ENCODE results near the gene TMEFF2.

TMEFF2 gene

DNA sequence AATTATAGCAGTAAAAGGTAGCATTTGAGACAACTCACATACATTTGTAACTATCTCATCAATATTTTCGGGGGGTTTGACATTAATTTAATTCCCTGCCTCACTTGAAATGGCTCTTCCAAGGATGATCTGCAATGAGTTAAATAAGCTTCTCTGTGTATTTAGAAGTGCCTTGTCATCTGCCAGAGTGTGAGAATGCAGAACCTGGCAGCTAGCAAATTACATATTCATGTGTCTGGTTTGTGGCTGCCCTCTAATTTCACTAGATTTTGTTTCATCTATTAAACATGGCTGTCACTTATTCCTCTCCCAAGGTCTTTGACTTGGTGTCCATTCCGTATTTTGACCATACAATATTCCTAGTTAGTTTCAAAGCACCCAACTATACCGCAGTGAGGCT, 189.5 kb downstream of the TMEFF2 start:
- DNase-seq, result no peak

DNA sequence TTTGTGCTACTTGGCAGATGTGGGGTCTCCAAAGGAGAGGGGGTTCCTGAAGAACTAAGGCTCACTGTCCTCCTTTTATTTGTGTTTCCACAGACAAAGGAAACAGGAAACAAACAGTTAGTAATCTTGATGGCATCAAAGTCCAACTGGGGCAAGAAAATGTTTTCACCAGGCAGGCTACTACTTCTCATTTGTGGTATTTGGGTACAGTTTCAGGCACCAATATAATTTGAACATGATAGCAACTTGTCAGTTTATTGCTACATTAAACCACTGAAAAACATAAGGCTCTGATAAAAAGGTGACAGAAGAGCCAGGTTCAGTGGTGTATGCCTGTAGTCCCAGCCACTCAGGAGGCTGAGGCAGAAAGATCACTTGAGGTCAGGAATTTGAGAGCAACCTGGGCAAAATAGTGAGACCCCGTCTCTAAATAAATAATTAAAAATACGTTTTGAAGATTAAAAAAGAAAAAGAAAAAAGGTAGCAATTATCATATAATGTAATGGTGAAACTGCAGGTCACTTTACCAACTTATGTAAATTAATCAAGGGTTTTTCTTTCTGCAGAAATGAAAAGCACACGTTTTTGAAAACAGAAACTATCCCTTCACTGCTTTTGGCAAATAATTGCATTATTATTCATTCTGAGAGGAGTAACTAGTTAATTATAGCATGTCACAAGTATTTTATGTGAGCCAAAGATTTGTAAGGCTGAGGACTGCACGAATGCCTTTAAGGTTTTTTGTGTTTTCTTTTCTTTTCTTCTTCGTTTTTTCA, 190.4 kb downstream of the TMEFF2 start:
- no peak for DNase-seq

DNA sequence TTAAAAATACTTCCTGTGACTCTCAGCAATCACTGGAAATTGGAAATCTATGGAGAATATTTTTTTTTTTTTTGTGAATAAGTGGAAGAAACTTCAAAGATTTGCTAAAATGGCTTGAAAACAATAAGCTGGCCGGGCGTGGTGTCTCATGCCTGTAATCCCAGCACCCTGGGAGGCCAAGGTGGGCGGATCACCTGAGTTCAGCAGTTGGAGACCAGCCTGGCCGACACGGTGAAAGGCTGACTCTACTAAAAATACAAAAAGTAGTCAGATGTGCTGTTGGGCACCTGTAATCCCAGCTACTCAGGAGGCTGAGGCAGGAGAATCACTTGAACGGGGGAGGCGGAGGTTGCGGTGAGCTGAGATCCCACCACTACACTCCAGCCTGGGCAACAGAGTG, 192.3 kb downstream of the TMEFF2 start:
- DNase-seq, result no peak

DNA sequence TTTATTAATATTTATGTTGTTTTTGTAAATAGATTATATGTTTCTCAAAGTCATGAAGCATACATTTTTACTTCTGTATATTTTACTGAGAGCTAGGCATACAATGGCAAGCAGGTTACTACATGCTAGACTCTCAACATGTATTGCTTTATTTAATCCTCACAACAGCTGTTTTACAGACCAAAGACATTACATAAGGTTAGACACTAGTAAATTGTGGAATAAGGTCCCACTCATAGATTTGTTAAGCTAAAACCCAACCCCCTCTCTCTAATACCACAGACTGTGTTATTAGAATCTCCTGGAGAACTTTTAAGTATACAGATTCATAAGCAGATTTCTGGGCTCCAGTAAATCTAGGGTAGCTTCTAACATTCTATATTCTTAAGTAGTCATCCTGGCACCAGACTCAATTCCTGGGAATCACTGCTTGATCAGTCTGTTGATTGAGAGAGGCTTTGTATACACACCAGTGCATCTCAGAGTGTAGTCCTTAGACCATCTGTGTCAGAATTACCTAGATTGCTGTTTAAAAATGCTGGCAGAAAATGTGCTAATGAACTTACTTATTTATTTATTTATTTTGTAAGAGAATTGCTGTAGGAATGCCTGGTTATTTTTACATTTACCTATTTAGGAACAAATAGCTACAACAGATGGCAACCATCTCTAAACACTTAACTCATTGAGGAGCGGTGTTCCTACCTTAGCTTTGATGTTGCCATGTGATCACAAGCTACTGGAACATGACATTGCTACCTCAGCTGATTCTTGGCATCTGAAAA, 194.3 kb downstream of the TMEFF2 start:
- DNase-seq, result no peak

DNA sequence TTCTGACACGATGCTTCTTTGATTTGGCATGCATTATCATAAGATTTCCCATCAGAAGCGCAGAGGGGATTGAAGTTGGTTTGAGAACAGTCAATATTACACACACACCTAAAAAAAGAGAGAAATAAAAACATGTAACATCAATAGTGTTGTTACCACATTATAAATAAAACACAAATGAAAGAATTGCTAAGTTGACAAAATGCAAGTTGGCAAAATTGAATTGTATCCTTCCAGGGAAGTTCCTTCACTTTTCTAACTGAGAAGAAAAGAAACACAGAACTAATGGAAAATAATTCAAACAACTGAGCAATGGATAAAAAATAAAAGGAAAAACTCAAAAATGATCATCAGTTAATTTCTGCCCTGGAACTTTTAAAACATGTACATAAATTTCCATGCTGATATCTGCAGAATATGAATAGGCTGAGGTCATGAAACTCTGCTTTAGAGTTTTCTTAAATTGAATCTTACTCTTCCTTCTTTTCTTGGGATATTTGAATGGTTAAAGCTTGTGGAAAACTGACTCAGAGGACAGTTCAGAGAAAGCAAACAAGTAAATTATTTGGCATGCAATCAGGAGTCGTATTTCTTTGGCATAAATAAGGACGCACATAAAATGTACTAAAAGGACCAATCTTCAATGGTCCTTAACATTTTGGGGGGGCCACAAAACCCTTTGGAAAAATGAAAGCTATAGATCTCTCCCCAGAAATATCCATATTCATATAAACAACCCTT, 195.5 kb downstream of the TMEFF2 start:
- DNase-seq, result no peak

DNA sequence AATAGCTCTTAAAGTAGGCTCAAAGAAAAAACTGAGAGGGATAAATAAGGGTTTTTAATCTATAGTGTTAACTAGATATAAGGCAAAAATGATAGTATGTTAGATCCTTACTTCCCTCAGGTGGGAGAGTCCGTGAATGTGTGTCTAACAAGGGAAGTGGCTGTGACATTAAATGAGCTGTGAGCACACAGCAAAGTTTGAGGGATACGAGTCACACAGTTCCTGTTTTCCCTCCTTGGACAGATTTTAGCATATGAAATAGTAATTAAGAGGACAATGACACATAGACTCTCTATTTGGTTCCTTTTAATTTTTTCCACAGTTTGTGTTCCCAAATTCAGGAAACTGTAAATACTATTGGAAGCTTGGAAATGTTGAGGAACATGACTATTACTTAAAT, 199.4 kb downstream of the TMEFF2 start:
- no peak for DNase-seq

DNA sequence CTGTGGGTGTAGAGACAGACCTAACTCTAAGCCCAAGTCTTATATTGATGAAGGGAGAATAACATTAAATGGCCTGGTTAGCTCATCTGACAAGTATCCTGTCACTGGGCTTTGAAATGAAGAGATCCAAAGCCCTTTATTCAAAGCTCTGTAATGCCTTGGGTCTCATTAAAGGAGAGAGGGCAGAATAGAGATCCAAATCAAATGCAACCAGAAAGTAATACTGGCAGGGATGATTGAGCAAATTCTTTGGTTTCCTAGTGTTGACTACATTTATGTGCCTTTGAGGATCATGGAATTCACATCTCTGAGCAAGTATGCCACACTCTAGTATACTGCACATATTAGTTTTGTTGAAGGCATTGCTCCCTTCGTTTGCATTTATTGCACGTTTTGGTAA, 200.0 kb downstream of the TMEFF2 start:
- no peak for DNase-seq

DNA sequence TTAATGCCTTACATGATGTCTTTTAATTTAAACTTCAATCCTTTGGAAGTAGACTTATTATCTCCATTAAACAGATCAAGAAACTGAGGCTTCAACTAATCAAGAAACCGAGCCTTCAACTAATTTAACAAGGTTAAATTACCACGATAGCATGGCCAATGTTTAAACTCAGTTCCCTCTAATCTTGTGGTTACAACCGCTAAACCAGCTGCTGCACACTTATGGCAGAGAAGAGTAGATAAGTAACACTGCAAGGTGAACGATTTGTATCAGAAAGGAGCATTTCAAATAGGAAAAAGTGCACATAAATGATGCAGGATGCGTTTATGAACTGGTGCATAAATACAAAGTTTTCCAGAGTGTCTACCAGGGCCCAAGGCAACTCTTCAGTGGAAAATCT, 203.3 kb downstream of the TMEFF2 start:
- DNase-seq, result no peak

DNA sequence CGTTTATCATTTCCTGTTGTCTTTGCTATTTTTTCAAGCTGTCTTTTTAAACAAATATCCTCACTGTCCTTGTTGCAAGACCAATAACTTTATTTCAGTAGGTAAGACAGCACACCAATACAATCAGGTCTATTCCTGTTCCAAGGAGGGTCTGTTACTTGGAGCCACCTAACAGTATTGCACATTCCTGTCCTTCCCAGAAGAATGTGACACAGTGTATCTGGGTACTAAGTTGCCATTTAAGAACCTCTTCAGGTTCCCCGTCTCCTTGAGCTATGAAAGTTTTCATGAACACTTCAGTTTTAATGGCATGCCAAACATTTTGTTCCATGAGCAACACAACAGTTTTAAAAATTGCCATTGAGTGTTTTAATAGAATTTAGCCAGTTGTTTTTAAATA, 209.0 kb downstream of the TMEFF2 start:
- DNase-seq, result no peak

DNA sequence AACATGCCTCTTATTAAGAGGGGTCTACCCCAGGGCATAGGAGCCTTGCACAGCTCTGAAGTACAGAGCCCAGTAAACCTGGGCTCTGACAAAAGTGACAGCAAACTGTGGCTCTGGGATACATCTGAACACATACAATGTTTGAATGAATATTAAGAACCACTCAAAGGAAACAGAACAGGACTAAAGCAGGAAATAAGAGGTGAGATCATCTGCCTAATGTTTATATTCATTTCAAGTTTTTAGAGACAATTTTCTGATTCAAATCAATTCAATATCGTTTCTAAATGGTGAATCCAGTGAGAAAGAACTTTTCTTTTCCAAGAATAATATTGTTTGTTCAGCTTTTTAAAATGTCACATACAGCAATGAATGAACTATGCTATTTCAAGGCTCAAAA, 211.1 kb downstream of the TMEFF2 start:
- DNase-seq, result no peak

DNA sequence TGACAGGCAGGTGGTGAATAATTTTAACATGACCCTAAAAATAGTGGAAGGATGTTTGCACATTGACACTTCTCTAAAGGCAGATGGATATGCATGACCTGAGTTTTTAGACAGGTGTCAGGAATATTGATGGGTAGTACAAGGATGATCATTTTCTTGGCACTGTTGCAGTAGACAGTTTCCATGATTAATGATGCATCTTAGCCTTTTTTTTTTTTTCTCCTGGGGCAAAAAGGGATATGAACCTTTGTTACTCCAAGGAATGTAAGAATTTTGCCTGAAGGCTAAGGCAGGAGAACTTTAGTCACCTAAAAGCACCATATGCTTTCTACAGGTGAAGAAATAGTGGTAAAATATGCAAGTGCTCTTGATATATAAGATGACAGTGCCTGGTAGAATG, 211.5 kb downstream of the TMEFF2 start:
- no peak for DNase-seq

DNA sequence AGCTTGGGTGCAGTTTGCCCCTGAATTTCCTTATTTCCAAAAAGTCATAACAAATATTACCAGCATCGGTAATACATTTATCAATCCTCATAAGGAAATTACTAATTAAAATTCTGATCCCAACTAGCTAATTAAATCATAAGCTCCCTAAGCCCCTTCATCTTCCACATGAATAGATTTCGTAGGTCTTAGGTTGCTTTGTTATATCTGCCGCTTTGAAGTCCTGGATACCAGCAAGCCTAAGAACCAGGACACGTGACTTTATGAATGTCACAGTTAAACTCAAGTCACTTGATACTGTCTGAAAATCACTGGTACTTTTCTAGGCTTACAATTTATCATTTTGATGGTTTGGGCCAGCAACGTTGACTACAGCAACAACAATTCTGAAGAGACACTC, 213.0 kb downstream of the TMEFF2 start:
- no peak for DNase-seq

DNA sequence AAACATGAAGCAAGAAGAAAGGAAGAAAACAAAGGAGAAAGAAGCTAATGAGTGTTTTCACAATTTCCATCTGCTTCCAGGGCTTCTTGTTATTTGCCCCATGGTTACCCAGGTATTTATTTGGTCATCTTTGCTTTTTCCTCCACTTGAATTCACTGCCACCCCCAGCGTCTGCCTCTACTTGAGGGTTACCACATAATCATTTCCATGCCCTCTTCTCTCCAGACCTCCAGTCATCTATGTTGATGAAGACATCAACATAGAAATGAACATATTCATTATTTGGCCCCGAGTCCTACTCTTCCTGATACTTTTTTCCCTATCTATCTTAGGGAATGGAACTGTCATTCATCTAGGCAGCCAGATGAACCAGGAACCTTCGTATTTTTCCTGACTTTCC, 214.2 kb downstream of the TMEFF2 start:
- DNase-seq, result no peak

DNA sequence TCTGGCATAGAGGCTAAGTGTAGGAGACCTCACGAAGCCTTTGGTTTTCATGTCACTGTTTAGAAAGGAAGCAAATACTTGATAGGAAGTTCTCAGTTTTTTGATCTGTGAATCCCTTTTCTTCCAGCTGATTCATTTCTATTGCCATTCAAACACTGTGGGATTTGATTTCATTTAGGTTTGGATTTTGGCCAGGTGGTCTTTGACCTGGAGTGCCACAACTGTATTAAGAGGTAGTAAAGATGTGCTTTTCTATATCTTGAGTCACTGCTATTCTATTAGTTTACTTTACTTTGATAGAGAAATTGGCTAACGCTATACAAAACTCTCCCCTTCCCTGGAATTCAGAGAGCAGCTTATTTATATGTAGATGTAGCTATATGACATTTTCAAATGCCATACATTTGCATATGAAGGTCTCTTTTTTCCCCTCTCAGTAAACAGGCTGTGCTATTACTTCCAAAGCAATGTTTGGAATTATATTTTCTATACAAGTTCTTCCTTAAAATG, 215.5 kb downstream of the TMEFF2 start:
- no peak for DNase-seq

DNA sequence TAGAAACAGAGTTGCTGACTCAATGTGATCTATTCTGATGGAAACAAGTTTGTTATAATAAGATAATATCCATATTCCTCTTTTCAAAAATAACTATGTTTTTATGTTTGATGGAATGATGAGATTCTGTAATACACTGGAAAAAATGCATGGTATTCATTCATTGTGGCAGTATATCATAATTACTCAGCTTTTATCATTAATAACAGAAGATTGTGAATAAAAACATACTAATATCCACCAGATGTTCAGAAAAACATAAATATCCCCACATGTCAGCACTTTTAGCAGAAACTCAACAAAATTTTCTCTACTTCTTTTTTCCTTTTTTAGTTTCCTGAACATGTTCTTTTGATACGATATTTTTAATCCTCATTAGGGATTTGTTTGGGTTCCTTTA, 217.0 kb downstream of the TMEFF2 start:
- DNase-seq, result no peak

DNA sequence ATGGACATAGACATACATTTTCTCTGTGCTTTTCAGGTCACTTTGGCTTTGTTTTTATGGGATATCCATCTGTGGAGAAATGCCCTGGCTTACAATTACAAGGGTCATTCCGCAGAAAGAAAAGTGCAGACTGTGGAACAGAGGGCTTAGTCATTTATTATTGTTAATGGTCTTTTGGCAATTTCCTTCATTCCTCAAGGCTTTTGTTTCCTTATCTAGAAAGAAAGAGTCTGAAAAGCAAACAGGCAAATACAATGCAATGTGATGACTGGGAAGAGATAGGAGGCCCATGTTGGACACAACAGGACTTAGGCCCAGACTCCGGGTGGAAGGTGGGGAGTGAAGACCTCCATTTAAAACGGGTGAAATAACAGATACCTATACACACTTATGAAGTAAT, 218.3 kb downstream of the TMEFF2 start:
- DNase-seq, result no peak

DNA sequence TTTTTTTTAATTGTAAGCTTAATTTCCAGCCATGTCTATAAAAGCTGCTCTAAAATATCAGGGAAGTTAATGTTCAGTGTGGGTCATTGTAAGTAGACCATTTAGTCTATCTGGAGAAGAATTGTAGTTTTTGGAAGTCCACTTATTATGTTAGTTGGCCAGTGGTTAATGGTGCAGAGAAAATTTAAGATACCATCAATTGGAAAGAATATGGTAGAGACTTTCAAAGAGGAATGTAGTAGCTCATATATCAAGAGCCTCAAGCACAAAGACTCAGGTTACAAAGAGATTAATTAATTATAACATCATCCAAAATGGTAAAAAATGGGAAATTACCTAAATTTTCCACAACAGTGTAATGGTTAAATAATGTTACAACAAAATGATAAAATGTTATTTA, 220.1 kb downstream of the TMEFF2 start:
- DNase-seq, result no peak

DNA sequence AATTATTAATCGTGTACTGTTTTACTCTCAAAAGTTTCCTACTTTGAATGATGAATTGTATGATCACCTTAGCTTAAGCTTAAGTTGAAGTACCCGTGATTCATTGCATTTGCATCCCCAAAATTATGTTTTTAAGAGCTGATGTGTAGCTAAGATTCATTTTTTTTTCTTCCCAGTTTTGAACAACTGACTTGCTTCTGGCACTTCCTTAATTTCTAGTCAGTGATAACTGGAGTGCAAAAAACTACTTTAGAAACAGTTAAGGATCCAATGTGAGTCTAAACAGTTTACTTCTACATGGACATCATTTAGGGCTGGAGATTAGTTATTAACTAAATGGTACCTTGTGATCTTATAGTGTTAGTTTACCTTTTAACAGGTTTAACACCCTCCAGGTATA, 223.9 kb downstream of the TMEFF2 start:
- no peak for DNase-seq

DNA sequence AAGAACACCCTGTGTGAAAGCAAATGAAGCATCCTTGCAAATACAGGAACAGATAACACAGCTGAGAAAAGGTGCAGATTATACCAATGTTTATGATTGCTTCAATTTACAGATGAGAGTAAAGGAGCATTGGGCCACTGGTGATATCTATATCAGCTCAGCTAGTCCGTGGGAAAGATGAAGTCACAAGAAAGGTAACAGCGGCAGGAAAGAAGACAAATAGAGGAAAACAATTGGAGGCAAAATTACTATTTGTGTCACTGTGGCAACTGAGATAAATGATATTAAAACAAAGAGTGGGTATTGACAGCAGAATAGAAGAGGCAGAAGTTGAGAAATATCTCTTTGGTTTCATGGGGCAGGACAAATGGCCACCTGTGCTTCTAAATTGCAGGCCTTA, 226.6 kb downstream of the TMEFF2 start:
- no peak for DNase-seq

DNA sequence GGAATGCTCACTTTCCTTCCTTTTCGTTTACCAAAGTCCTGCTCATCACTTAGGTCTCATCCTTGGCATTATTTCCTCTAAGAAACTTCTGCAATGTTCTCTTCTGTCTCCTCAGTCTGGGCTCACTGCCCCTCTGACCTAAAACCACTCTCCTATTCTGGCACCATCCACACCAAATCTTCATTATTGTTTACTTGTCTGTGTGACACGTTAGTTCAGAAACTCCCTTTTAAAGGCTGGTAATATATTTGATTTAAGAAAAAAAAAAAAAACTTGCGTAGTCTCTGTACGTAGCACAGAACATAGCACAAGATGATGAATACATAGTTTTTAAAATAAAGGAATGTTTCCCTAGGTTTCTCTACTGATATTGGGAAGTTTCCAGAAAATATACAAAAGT, 229.0 kb downstream of the TMEFF2 start:
- no peak for DNase-seq

DNA sequence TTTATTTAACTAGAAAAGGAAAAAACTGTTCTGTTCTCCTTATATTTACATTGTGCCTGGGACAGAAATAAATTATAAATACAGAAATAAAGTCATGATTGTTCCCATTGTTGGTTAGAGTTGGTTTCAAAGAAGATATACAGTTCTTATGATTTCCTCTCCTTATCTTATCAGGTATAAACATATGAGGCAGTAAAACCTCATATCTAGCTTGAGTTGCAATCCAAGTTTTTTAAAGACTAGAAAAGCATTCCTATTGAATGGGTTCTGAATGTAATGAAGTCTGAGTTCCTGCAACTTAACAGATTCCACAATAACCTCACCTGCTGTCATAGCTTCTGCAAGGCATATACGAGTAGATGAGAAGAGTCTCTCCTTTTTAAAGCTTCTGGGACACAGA, 233.2 kb downstream of the TMEFF2 start:
- DNase-seq, result no peak

DNA sequence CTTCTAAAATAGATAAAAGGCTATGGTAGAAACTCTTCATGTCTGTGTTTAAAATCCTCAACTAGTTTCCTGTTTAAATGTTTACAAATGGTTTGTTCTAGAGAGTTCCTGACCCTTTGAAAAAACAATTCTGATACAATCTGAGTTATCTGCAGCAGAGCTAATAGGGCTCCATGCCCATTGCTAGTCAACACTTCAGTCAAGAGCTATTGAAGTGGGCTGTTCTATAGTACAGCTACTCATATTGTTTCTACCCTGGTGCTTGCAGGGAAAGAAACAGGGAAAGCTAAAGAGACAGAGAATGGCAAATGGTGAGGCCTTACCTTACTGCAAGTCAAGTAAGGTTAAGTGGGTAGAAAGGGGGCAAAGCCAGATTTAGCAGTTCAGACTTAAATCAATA, 235.5 kb downstream of the TMEFF2 start:
- DNase-seq, result no peak

DNA sequence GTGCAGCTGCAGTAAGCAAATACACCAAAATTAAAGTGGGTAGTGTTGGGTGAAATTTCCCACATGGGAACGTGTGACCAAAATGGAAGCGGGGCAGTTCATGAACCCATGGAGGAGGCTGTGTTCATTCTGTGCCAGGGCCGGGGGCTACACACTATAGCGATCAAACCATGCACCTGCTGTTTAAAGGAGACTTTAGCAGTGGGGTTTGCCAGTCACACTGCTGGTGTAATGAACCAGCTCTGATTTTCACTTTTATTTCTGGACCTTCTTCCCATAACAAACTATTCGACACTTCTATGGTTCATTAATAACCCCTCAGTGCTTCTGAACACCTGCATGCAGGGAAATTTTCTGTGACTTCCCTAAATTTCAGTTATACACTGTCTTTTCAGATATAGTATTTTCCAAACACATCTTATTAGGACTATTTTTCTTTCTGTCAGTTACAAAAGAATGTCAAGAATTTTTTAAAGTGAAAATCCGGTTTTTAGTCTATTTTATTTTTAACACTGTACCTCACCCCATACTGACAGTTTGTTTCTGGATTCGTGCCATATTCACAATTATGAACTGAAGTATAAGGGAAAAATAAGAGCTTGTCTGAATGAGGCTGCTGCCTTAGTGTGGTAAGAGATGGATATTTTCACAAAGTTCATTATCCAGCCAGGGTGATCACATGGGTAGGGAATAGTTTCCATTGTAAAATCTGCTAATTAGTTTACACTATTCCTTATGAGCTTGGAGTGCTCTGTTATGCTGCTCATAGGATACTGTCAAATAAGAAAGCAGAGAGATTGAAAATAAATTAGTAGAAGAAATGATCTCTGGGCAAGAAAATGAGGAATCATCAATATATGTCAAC, 236.5 kb downstream of the TMEFF2 start:
- no peak for DNase-seq

Data from stimulated activated naive CD4-positive, alpha-beta T cell (primary cell).